Measurements from ENCODE around the gene PACSIN2.
"Not testable (repeated sequence)": the region's sequence is repeated elsewhere in the genome, so short reads cannot be mapped to it uniquely, and the experiment has no call there.

Gene PACSIN2

DNA sequence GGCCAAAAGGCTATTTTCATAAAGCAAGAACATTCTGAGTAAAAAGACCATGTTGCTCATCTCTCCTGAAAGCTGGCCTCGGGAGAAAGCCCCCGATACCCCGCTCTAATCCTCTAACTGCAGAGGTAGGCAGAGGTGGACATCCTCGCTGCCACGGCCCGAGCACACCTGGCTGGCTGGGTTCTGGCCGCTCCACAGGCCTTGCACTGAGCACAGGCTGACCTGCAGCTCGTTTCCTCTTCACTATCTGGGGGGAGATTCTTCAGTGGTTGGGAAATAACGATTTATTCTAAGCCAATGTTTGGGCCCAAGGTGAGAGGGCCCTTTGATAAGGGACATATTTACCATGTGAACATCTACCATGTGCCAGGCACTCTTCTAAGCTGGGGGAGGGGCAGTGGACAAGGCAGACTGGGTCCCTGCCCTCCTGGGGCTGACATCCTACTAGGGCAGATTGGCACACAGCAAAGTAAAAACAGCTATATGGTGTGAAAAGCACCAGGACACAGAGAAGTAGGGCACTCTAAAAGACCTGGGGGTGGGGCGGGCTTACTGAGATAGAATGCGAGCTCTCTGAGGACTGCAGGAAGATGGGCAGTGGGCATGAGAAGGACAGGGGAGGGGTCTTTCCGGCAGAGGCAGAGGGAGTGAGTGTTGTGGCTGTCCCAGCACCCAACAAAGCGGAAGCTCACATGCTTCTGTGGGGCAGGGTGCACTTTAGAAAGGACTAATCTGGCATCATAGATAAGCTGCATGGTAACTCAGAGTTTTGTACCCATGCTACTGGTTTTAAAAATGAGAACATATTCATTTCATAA is 92.4 kb downstream of the PACSIN2 start:
- no peak for DNase-seq

DNA sequence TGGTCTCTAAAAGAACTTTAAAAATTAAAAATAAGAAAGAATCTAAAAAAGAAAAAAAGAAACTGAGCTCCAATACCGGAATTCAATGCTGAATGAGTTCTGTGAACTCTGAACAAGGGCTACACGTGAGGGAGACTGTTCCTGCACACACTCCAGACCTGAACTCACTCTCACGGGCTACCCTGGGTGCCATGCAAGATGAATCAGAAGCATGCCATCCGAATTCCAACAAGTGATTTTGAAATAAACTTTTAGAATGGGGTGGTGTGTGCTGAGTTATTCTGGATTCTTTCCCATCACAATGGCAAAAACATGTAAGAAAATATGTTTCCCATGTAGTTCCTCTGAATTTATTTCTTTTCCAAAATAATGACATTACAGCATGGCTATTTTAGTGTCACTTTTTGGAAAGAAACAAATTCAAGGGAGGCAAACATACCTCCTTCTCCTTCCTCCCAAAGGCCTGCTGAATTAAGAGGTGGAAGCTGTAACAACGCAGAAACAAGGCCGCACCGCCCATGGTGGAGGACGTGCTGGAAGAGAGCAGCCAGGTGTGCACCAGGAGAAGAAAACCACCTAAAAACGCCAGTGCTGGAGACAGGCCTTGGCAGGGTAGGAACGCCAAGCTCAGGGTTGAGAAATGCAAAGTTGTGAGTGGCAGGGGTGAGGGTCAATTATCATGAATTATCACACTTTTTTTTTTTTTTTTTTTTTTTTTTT is 94.7 kb downstream of the PACSIN2 start:
- DNase-seq: no peak

DNA sequence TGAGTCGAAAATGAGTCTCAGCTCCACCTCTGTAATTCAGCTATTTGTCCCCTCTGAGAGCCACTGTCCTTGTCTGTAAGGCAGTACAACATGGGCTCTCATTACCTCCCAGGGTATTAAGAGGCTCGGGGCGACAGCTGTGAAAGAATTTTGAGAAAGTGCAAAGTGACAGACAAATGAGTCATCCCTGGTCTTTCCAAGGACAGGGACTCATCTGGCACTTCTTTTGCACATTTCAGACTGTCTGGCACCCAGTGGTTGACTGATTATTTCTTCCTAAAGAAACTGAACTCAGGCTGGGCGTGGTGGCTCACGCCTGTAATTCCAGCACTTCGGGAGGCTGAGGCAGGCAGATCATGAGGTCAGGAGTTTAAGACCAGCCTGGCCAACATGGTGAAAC is 95.8 kb downstream of the PACSIN2 start:
- no peak for DNase-seq

DNA sequence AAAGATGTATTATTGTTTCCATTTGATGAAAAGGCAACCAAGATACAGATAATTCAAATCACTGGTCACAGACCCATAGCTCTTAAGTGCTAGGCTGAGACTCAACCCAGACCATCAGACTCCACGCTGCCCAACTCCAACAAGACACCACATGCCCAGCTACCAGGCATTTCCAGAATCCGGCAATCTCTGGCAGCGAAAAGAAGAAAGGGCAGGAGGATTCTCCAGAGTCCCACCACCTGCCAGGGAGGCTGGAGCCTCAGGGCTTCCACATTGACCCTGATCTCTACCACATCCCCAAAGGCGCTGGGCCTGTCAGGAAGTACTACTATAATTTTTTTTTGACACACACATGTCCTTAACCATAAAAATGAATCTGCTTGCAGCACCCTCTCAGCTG is 96.4 kb downstream of the PACSIN2 start:
- DNase-seq: no peak

DNA sequence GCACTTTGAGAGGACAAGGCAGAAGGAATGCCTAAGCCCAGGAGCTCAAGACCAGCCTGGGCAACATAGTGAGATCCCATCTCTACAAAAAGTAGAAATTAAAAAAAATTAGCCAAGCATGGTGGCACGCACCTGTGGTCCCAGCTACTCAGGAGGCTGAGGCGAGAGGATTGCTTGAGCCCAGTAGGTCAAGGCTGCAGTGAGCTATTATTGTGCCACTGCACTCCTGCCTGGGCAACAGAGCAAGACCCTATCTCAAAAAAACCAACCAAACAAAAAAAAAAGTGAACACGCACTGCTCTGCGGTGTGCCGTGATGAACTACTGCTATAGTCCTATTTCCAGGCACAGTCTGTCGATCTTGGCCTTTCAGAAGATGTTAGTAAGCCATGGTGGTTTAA is 97.6 kb downstream of the PACSIN2 start:
- not testable (repeated sequence) for DNase-seq

DNA sequence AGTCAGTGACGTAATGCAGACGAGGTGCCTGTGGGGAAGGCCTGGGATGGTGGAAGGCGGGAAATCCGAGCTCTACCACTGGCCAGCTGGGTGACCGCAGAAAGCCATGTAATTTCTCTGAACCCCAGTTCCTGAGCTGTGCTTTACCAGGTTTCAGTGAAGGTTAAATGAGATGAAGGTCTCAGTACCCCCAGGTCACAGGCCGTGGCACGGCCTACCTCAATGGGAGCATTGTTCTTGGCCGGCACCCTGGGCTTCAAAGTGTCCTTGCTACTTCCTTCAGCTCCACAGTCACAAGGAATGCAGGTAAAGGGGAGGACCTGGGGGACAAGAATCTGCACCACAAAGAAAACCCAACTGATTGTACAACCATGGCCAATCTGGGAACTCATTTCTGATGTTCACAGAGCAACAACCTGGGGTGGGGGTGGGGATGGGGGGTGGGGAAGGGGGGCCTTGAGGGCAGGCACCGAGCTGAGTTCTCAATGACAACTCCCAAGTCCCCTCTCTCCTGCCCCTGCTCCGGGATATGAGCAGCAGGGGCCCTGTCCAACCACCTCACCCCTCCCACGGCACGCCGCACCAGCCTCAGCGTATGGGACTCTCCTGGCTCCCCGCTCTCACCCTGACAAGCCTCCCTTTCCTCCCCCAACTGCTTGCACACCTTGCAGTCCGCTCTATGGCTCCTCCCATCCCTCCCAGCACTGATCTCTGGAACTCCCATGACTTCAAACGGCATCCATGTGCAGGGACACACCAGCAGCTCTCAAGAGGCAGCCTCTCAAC is 98.8 kb downstream of the PACSIN2 start:
- DNase-seq: no peak

DNA sequence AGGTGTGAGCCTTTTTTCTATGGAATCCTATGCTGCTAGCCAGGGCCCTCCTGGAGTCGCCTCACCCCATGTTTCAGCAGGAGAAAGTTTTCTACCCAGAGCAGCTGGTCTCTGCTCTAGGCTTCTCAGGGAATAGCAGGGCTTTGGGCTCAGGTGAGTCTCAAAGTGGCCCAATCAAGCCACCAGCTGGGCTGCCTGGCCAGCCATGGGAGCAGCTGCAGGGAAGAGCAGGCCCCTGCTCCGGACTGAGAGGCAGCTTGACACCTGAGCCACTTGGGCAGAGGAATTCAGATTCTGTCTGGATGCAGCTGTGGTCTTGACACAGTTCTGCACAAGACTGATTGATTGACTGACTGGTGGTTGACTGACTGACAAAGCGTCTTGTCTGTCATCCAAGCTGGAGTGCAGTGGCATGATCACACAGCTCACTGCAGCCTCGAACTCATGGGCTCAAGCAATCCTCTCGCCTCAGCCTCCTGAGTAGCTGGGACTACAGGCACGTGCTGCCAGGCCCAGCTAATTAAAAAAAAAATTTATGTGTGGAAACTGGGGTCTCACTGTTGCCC is 100.4 kb downstream of the PACSIN2 start:
- DNase-seq: no peak

DNA sequence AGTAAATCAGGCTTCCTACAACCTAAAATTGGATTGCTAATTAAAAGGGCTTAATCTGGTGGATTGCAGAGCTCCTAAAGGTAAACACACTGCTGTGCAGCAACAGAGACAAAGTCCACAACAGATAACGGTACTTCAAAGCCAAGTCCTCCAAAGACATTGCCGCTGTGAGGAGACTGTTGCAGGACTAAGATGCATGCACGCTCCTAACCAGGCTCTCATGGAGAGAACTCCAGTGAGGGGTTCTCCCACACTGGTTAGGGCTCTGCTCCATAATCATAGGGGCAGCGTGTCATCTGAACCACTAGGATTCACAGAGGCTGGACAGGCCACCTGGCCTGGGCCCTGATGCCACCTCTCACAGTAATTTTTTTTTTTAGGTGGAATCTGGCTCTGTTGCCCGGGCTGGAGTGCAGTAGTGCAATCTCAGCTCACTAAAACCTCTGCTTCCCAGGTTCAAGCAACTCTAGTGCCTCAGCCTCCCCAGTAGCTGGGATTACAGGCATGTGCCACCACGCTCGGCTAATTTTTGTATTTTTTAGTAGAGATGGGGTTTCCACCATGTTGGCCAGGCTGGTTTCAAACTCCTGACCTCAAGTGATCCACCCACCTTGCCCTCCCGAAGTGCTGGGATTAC is 101.0 kb downstream of the PACSIN2 start:
- no peak for DNase-seq

DNA sequence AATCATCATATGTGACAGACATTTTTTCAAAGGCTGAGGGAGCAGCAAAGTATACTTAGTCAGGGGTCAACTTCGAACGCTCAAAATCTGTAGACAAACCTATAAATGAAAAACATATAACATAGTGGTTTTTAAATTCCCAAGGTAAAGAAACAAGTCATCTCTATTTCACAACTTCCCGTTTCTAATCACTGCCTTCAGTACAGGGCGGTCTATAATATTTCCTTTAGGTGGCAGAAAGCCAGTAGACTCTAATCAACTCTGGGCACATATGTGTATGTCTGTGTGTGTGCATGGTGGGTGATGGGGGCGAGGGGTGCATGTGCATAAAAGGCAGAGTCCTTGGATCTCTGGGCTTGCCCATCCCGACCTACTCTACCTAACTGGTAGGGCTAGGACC is 102.9 kb downstream of the PACSIN2 start:
- DNase-seq: no peak

DNA sequence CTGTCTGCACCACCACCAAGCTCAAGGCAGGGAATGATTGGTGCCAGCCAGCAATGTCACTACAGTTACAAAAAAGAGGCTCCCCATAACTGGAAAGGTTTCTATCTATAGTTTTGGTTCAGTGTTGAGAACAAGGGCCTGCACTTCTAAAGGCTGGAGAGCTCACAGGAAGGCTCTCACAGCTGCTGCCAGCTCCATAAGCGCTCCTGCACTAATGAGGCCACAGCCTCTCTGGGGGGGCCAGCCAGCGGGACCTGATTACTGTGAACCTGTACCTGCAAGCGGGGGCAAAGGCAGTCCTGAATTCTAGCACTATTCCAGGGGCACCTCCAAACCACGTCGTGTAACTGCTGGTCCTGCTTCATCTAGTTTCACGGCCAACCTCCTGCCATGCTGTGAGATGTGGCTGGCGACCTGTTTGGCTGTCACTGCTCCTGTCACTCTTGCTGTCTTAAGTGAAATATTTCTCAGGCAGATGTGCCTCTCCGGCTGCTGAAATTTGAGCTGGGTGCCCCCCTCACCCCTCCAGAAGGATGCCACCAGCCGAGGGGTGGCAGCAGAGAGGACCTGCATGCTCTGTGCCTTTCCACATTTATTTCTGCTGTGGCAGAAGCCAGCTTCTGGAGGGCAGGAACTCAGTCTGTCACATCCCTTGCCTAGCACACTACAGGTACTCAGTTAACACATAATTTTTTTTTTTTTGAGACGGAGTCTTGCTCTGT is 104.6 kb downstream of the PACSIN2 start:
- DNase-seq: no peak

DNA sequence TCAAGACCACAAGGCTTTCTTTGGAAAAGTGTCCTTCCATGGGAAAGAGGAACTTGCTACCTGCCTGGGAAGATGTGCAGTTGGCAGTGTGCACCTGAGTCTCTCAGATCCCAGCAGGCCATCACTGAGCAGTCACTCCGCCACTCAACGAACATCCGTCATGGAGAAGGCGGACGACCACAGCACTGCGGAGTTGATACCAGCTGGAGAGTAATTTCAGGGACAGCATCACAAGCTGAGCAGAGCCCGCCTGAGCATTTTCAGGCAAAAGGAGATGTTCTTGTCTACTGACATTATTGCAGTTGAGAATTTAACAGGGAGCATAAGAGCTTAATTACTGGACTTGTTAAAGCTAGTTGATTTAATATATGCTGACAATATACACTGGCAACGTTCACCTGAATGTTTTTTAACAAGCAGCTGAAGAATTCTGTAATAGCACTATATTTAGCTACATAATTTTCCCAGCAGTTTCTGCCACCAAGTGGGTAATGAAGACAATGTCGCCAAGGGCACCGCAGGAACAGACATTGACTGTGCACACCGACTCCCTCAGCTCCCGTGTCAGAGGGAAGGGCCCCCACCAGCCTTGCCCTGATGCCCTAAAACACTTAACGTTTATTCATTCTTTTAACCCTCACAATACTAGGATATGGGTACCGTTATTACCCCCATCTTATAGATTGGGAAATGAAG is 105.4 kb downstream of the PACSIN2 start:
- DNase-seq: no peak

DNA sequence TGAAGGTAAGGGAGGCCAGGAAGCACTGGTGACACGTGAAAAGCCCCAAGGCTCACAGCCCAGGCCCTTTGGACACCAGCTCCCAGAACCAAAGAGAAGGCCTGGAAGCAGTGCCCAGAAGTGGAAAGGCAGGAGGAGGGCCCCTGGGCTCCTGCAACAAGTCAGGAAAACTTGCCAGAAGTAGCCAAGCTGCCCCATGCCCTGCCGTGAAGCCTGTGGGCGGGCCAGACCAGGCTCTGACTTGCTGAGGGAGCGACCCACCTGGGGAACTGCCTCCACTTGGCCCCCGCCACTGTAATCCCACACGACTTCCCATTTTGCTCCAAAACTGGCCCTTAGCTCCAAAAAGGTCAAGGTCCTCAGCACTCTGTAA is 106.6 kb downstream of the PACSIN2 start:
- no peak for DNase-seq

DNA sequence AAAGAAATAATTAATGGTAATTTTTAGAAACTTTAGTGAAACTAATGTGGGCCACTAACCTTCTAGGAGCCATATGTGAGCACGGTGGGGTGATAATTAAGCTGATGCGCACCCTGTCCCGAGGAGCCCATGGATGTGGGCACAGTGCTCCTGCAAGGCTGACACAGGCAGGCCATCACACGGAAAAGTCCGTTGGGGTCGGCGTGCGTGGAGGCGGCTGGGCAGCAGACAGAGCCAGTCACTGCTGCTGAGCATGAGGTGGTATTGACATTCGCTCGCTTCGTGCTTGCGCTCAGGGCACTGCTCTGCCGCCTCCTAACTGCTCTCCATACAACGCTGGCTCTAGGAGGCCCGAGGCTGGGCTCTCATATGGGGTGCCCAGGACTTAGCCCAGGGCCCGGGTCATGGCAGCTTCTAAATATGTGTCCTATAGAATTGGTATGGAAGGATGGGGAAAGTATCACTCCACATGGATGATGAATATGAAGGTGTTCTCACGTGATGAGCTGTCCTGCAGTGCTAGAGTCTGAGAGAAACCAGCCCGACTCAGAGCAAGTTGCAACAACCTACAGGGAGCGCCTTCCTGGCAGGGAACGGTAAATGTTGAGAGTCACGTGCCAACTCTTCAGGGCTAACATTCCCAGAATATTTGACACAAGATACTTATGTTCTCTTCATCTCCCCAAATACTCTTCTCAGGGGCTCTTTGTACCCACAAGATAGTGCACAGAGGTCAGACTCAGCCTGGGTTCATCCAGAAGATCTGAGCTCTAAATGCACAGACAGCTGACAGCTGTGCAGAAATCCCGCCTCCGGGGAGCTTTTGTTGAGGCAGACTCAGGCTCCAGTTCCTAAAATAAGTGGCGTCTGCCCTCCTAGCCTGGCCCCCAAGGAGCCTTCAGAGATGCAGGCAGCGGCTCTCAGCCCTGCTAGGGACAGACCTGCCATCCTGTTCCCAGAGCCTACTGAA is 107.3 kb downstream of the PACSIN2 start:
- no peak for DNase-seq

DNA sequence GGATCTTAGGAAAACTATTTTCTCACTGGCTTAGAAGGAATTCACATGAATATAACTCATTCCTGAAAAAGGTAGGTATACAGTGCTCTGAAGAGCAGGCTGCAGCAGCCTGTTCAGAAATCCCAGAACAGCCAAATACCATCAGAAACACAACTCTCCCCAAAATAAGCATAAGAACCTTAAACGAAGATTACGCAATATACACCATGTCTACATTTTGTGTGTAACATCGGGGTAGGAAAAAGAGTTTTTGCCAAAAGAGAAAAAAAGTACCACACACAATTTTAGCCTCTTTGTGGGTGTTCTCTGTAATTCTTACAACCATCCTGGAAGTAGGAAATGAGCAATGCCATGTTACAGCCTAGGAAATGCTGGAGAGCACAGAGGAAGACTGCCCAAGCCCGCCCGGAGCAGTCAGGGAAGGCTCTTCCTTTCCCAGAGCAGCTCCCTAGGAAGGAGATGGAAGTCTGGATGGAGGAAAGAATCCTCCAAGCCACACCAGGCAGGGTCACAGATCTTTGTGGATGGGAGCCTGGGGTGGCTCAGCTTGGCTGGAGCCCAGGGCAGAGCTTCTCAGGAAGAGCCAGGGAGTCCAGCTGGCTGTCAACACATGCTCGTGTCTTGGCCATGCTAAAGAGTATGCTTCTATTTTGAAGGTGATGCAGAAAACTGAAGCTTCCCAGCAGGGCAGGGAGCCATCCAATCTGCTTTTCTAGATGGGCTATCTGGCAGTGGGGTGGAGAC is 108.2 kb downstream of the PACSIN2 start:
- no peak for DNase-seq

DNA sequence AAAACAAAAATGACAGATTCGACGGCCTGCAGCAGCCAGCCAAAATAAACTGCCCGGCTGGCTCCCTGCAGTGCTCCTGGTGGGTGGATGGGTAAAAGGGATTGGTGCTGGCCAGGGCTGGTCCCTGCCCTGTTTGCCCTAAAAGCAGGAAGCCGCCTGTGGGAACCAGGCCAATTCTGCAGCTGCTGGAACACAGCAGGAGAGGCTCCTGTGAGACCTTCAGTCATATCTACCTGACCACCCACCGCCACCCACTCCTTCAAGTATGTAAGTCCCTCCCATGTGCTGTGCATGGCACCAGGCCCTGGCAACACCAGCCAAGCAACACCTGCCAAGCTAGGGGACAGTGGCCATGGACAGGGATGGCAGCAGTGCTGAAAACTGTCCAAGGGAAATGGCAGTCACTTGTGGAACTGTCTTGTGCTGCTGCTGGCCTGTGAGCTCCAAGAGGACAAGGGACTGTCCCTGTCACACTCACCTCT is 109.2 kb downstream of the PACSIN2 start:
- DNase-seq: no peak

DNA sequence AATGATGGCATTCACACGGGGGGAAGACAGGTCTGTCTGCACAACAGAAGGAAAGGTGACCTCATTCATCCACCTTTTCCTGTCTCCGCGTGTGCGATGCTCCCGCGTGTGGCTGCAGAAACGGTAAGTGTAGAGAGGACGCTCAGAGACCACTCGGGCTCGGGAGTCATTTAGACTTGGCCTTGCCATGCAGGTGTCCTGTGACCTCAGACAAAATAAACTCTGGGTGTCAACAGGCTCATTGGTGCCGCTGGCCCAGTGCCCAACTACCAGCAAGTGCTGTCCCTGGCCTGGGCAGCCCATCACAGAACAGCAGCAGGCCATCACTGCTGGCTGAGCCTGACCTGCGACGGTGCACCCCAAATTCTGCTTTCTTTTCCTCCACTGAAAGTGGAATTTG is 109.7 kb downstream of the PACSIN2 start:
- no peak for DNase-seq

DNA sequence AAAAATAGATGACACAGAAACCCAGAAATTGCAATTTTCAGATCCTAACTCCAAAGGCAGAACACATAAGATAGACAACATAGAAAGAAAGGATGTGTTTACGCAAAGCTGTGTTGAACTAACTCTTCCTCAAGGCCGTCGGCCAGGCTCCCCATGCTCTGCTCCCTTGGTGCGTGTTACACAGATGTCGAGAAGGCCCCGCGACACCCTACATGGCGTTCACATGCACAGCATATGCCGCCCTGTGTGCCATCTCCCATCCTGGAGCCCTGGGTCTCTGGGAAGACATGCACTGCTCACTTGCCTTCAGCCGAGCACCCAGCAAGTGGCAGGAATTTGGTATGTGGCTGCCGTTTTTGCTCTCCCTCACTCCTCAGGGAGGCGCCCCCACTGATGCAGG is 110.9 kb downstream of the PACSIN2 start:
- no peak for DNase-seq

DNA sequence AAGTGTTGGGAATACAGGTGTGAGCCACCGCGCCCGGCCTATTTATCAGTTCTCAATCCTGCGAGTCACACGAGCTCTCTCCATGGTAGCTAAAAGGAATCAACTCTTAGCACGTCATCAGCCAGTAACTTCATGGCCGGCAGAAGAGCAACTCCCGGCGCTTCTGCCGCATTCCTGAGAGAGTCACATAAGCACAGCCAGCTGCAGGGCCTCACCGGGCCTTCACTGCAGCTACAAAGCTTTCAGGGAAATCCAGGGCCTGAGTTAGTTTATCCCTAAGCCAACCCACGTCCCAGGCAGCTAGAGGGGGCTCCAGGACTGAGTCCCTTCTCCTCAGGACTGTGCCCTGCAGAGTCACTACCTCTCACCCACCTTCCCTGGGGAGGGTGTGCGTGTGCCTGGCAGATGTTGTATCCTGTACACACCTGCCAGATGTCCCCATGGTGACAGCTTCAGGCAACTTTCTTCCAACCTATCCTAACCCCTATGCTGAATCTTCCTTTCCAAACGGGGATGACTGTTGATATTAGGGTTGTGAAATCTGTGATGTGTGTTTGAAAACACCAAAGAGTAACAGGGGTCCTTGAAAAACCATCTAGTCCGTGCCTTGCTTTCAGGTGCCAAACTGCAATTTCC is 112.0 kb downstream of the PACSIN2 start:
- no peak for DNase-seq
